ENCODE results near the gene ZSWIM5. TPM values are rescaled to one million over a fixed set of nuclear protein-coding genes. Genes with fewer than 3 reads are reported as not detected.
"Not testable (repeated sequence)": the region's sequence is repeated elsewhere in the genome, so short reads cannot be mapped to it uniquely, and the experiment has no call there.

Gene ZSWIM5
- total RNA-seq, 1 donor from 2014 or later: 0.84 TPM

- DNase-seq (ENCODE audit: low read depth): no peak
Observed at GRCh38 chr1:45172005-45172404, 34.4 kb downstream of the ZSWIM5 start.

GRCh38 chr1:45171575-45171974 is 34.8 kb downstream of the ZSWIM5 start:
- TF ChIP-seq CTCF (IDR thresholded peaks at IDR 0.05; ENCODE audit: insufficient read depth, low read length, poor library complexity, severe bottlenecking): no peak
- no peak overlapping the region for H3K4me3 ChIP-seq (ENCODE audit: low read depth, low read length)
- H3K27me3 ChIP-seq (ENCODE audit: control insufficient read depth, insufficient read depth, low read length): no peaks in the 10 kb centered on the region

More at GRCh38 chr1:45172005-45172404, 34.4 kb downstream of the ZSWIM5 start:
- Histone ChIP-seq H3K4me3 (ENCODE audit: low read depth, low read length) (no peak overlapping the region), H3K27me3 (ENCODE audit: control insufficient read depth, insufficient read depth, low read length) (no peaks in the 10 kb centered on the region), H3K36me3 (ENCODE audit: control insufficient read depth, insufficient read depth, low read length) (no peaks in the 10 kb centered on the region)
- no peak for TF ChIP-seq CTCF (IDR thresholded peaks at IDR 0.05; ENCODE audit: insufficient read depth, low read length, poor library complexity, severe bottlenecking)

DNA sequence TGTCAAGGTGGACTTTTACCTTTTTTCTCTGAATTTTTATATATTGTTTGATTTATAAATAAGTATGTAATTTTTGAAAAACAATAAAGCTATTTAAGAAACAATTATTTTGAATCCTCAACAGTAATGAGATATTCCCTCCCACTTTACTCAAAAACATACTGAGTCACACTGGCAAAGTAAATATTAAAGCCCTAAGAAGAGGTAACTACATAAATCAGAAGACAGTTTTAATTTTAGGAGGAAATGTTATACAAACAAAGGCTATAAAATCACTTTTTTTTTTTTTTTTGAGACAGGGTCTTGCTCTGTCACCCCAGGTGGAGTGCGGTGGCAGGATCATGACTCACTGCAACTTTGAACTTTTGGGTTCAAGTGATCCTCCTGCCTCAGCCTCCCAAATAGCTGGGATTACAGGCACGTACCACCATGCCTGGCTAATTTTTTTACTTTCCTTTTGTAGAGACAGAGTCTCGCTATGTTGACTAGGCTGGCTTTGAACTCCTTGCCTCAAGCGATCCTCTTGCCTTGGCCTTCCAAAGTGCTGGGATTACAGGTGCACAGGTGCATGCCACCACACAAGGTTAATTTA is 36.2 kb downstream of the ZSWIM5 start:
- H3K4me3 ChIP-seq (ENCODE audit: low read depth, low read length): no peak overlapping the region
- H3K36me3 ChIP-seq (ENCODE audit: control insufficient read depth, insufficient read depth, low read length): no peaks in the 10 kb centered on the region
- no peaks in the 10 kb centered on the region for H3K27me3 ChIP-seq (ENCODE audit: control insufficient read depth, insufficient read depth, low read length)
- TF ChIP-seq CTCF (IDR thresholded peaks at IDR 0.05; ENCODE audit: insufficient read depth, low read length, poor library complexity, severe bottlenecking): no peak
- DNase-seq (ENCODE audit: low read depth): no peak

More at GRCh38 chr1:45171575-45171974, 34.8 kb downstream of the ZSWIM5 start:
- no peak for DNase-seq (ENCODE audit: low read depth)
- no peaks in the 10 kb centered on the region for H3K36me3 ChIP-seq (ENCODE audit: control insufficient read depth, insufficient read depth, low read length)

GRCh38 chr1:45167947-45168346 is 38.5 kb downstream of the ZSWIM5 start:
- H3K4me3 ChIP-seq (ENCODE audit: low read depth, low read length); DNase-seq (ENCODE audit: low read depth); H3K27me3 ChIP-seq (ENCODE audit: control insufficient read depth, insufficient read depth, low read length); H3K36me3 ChIP-seq (ENCODE audit: control insufficient read depth, insufficient read depth, low read length): not testable (repeated sequence)

- H3K27me3 ChIP-seq (ENCODE audit: control insufficient read depth, insufficient read depth, low read length); H3K4me3 ChIP-seq (ENCODE audit: low read depth, low read length); H3K36me3 ChIP-seq (ENCODE audit: control insufficient read depth, insufficient read depth, low read length); DNase-seq (ENCODE audit: low read depth): not testable (repeated sequence)
Observed at GRCh38 chr1:45164307-45164706, 42.1 kb downstream of the ZSWIM5 start.

DNA sequence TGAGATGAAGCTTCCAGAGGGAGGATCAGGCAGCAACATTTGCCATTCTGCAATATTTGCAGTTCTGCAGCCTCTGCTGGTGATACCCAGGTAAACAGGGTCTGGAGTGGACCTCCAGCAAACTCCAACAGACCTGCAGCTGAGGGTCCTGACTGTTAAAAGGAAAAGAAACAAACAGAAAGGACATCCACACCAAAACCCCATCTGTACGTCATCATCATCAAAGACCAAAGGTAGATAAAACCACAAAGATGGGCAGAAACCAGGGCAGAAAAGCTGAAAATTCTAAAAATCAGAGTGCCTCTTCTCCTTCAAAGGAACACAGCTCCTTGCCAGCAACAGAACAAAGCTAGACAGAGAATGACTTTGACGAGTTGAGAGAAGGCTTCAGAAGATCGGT is 43.3 kb downstream of the ZSWIM5 start:
- H3K27me3 ChIP-seq (ENCODE audit: control insufficient read depth, insufficient read depth, low read length); H3K36me3 ChIP-seq (ENCODE audit: control insufficient read depth, insufficient read depth, low read length); DNase-seq (ENCODE audit: low read depth); H3K4me3 ChIP-seq (ENCODE audit: low read depth, low read length): not testable (repeated sequence)

- not testable (repeated sequence) for DNase-seq (ENCODE audit: low read depth); H3K4me3 ChIP-seq (ENCODE audit: low read depth, low read length); H3K27me3 ChIP-seq (ENCODE audit: control insufficient read depth, insufficient read depth, low read length); H3K36me3 ChIP-seq (ENCODE audit: control insufficient read depth, insufficient read depth, low read length)
Observed at GRCh38 chr1:45162041-45163035, 44.1 kb downstream of the ZSWIM5 start.
